HG02610 (cell line): ENCODE measurements around the gene TMEM229B.
A peak's percentile ranks its signal among the peaks of the same experiment; 100 is the strongest.

Experiments used
- ATAC-seq: cut with Tn5 transposase; IDR thresholded peaks from one replicate; pipeline ENCODE4 v1.9.1; 2021; ENCODE audit warnings: mild to moderate bottlenecking, moderate library complexity; ENCODE audit not compliant: unreplicated experiment

The TMEM229B gene

GRCh38 chr14:67515386-67516079, 27.0 kb upstream of the TMEM229B start:
- peak; percentile 55 for ATAC-seq

GRCh38 chr14:67514650-67515385, 26.3 kb upstream of the TMEM229B start:
- ATAC-seq: peak; percentile 41

- no peak for ATAC-seq
Measured at GRCh38 chr14:67514203-67514607, 25.7 kb upstream of the TMEM229B start.

GRCh38 chr14:67513631-67514108, 25.1 kb upstream of the TMEM229B start:
- ATAC-seq: no peak

DNA sequence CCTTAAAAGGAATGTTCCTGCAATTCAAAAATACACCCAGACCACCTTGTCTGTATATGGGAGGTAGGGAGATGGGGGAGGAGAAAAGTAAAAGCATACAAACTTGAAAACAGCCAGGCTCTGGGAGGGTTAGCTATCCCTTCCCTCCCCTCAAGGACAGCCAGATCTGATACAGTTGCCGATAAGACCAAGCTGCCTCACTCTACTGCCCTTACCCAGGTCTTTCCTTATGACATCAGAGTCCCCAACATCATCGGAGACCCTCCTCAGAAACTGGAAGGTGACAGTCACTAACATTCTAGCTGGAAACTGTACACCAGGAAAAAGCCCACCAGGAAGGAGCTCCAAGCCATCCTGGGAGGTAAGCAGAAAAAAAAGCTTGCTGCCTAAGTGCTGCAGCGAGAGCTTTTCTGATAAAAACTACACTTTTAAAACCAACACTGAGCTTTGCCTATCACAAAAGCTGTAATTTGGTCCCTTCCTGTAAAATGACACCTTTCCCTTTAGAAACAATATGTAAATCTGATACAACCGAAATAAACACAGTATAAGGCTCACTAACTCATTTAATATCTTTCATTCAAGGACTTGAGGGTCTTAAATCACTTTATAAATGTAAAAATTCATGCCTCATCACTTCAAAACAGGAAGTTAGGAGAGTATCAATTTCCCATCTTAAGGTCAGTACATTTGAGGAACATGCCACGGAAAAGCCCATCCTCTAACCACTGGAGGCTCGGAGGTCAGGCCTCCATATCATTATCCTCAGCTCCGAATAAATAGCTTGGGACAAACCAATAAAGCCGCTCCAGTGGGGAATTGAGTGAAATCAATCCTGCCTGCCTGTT, 24.2 kb upstream of the TMEM229B start:
- no peak for ATAC-seq

DNA sequence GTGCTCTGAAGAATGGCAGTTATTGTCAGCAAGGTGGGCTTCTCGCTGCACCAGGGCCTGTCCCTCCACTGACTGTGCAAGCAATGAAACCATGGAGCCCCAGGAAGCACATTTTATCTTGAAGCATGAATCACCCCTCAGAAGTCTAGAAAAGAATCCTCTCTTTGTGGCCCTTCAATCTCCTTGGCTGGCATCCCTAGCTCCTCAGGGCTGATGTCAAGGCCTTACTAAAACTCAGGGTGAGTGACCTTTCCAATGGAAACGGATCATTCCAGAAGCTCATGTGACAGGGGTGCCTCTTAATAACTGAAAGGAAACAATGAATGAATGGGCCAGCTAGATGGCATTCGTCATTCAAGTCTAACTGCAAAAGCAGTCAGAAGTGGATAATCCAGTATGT, 22.3 kb upstream of the TMEM229B start:
- ATAC-seq: no peak

DNA sequence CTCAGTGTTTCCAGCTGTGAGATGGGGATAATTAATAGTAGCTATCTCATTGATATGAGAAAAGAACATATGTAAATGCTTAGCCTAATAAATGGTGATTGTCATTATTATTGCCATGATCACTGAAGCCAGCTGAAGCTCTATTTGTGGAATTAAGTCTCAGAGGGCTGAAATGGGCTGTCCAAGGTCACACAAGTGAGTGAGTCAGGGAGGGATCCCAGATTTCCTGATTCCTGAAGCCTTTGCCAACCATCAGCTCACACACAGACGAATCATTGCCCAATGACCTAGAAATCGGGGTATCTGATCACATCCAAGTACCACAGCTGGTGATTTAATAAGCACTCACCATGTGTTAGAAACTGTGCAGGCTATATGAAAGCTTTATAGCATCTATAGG, 21.6 kb upstream of the TMEM229B start:
- no peak for ATAC-seq

DNA sequence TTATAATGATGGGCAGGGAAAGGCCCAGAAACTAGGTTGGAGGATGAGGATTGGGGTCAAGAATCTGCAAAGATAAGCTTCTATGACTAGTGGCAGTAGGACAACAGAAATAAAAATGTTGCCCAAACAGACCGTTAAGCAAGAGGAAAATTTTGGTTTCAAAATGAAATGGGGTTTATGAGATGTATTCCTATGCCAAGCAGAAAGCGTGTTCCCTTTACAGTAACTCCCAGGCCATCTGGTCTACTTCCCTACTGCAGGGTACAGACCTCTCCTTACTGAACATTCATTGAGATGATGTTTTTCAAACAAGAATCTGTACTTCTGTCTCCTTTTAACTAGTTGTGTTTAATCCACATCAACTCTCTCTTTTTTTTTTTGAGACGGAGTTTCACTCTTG, 20.4 kb upstream of the TMEM229B start:
- no peak for ATAC-seq

- no peak for ATAC-seq
Measured at GRCh38 chr14:67505254-67505653, 16.7 kb upstream of the TMEM229B start.

DNA sequence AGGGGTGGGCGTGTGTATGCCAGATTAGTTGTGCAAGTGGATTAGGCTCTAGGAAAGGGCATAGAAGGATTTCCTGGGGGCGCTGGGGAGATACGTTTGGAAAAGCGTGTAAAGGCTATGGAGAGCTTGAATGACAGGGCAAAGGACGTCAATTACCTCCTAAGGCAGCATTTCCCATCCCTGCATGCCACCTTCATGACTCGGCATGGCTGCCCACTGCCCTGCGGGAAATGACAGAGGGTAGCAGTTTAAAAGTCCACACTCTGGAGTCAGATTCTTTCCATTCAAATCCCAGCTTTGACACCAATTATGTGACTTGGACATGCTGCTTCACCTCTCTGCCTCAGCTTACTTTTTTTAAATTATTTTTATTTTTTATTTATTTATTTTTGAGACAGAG, 14.8 kb upstream of the TMEM229B start:
- ATAC-seq: no peak

DNA sequence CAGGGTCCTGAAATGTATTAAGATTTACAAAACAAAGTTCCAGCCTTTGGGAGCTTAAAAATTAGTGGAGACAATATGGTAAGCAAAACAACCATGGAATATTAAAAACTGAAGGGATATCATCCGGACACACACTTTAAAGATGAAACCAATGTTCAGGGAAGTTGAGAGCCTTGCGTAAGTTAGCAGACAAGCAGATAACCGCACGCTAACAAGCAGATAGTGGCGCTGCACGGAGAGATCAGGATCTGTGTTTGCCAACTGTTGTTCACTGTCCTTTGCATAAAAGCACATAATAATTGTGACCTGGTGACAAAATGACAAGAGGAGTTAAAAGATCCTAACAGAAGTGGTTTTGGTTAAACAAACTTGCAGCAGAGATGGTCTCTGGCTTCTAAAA, 14.3 kb upstream of the TMEM229B start:
- no peak for ATAC-seq

- ATAC-seq: no peak
Measured at GRCh38 chr14:67501670-67502069, 13.1 kb upstream of the TMEM229B start.

DNA sequence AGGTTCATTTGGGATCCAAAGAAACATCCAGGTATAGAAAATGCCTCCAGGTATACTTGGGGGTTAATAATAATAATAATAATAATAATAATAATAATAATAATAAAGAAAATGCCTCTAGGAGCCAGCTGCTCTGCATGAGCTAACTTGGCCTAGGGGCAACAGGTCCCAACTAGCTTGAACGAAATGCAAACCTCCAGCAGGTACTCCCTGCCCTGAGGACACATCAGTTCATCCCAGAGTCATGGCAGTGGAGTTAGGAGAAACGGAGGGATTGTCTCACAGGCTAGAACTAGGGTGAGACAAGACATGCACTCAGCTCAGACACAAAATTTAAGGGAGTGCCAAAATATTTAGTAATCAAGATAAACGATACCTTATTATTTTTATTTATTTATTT, 12.5 kb upstream of the TMEM229B start:
- no peak for ATAC-seq

DNA sequence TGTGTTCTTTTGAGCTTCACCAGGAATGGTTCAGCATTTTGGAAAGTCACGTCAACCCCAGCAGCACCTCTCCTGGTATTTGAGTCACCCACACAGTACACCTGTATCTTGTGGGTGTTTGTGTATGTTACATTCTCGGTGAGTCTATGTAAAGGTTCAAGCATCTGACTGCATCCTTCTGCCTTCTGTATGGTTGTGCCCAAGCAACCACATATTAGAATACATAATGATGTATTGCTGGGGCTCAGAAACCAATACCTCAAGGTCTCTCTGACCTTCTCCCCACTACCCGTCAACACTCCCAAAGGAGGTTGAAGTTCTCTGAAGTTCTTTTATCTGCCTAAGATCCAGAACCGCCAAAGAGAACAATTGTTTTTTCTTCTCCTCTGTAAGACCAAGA, 9.2 kb upstream of the TMEM229B start:
- ATAC-seq: no peak

GRCh38 chr14:67497216-67497615, 8.7 kb upstream of the TMEM229B start:
- ATAC-seq: no peak

DNA sequence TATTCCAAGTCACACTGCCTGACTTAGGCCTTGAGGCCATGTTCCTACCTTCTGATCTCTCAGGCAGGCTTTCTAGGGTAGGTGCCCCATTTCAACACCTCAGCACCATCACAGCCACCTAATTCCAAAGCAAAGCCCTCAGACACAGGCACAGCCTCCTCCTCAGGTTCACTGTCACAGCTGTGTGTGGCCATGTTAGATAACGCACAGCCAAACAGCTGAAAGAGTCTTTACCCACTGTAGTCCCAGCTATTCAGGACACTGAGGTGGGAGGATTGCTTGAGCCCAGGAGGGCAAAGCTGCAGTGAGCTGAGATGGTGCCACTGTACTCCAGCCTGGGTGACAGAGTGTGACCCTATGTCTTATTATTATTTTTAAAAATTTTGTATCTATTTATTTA, 7.3 kb upstream of the TMEM229B start:
- ATAC-seq: no peak

- no peak for ATAC-seq
Measured at GRCh38 chr14:67493092-67493717, 4.7 kb upstream of the TMEM229B start.

DNA sequence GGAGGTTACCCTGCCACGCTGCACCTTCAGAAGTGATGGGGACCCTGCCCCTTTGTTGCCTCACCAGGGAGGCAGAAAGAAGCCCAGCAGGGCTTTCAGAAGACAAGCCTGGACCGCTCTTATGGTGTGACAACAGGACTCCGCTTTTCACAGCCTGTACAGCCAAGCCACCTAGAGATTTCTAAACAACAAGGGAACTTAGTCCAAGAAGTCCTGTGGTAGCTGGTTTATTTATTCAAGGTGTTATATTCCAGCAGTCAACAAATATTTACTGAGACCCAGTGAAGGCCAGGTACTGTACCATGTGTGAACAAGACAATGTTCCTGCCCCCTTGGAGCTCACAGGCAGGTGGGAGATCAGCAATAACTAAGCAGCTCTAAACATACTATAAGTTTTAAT, 4.0 kb upstream of the TMEM229B start:
- no peak for ATAC-seq

- no peak for ATAC-seq
Measured at GRCh38 chr14:67491741-67492507, 3.4 kb upstream of the TMEM229B start.

- no peak for ATAC-seq
Measured at GRCh38 chr14:67491285-67491684, 2.8 kb upstream of the TMEM229B start.
